K562 (cell line): Measurements from ENCODE around the gene PITPNM3. TPM values are rescaled to one million over a fixed set of nuclear protein-coding genes. Genes with fewer than 3 reads are reported as not detected.

Experiments used
- ATAC-seq: fragments of 200-7000 bp; cut with Tn5 transposase; 3 replicates; pipeline ENCODE4 v1.9.1; 2020; ENCODE audit warnings: moderate library complexity
- BruUV-seq: library from RNA; stranded (reverse); fragments of 400-500 nt; replicated peaks from 2 replicates; lab custom pipeline; 2021; lab: Mats Ljungman, UMichigan
- CTCF ChIA-PET: fragments of 300-600 bp; formaldehyde crosslinking; extraction: SDS; loops from one replicate; lab custom pipeline; 2021; ENCODE audit warnings: low intra/inter-chr PET ratio; lab: Yijun Ruan, JAX
- POLR2A ChIA-PET: fragments of 300-600, 350-650 bp; sonication (Branson Sonifier 250); formaldehyde crosslinking; extraction: SDS; loops from one replicate; lab custom pipeline; 2021; ENCODE audit warnings: antibody characterized with exemption, inconsistent platforms; lab: Yijun Ruan, JAX
- DNase-seq, 4 experiments: peaks; one replicate each; pipeline versions ENCODE4 v3.0.0 to v3.0.0-alpha.2; 2011 to 2018; ENCODE audit warnings: low spot score in 3 of 4, mixed read lengths in 3 of 4; ENCODE audit errors: extremely low read depth in 1 of 4
- FAIRE-seq: peaks from 2 replicates; lab custom pipeline; 2011; peaks lifted over from hg19 to GRCh38; lab: Jason Lieb, UNC
- H2AFZ ChIP-seq: 2 replicates; pipeline ENCODE4 v1.6.0; 2011; ENCODE audit warnings: low read depth, low read length, control low read depth, inconsistent platforms
- H3K27ac ChIP-seq: fragments of 200-600 bp; 3 replicates; pipeline ENCODE4 v1.8.0; 2011; ENCODE audit warnings: low read depth, mild to moderate bottlenecking, control low read depth, inconsistent platforms, low read length, moderate library complexity, mixed read lengths; ENCODE audit errors: extremely low read depth
- H3K27me3 ChIP-seq, 2 experiments: fragments of 300-600 bp in 1 of 2; 2 replicates in 1 of 2; 3 replicates in 1 of 2; pipeline versions ENCODE4 v1.6.0 to v1.8.0; 2011; ENCODE audit warnings: inconsistent platforms in 2 of 2, low read length in 2 of 2, mild to moderate bottlenecking in 1 of 2, mixed read lengths in 1 of 2, moderate library complexity in 1 of 2; ENCODE audit not compliant: control insufficient read depth in 2 of 2, insufficient read depth in 2 of 2
- H3K36me3 ChIP-seq: fragments of 300-600 bp; 3 replicates; pipeline ENCODE4 v1.8.0; 2011; ENCODE audit warnings: mild to moderate bottlenecking, low read length, inconsistent platforms; ENCODE audit not compliant: control insufficient read depth, insufficient read depth
- H3K4me1 ChIP-seq, 2 experiments: fragments of 200-600 bp in 1 of 2; replicated peaks in 1 of 2; 2 replicates in 1 of 2; 3 replicates in 1 of 2; pipeline versions ENCODE4 v1.5.1 to v1.8.0; 2011; ENCODE audit warnings: inconsistent platforms in 2 of 2, low read length in 2 of 2, mild to moderate bottlenecking in 1 of 2, mixed read lengths in 1 of 2, moderate library complexity in 1 of 2; ENCODE audit not compliant: control insufficient read depth in 2 of 2, insufficient read depth in 2 of 2
- H3K4me2 ChIP-seq: 2 replicates; pipeline ENCODE4 v1.6.1; 2011; ENCODE audit warnings: low read length, control low read depth, inconsistent platforms, mixed read lengths; ENCODE audit not compliant: insufficient read depth
- H3K4me3 ChIP-seq: fragments of 200-600 bp; sonication (generic), shearing (Covaris generic); 2 replicates; pipeline ENCODE4 v1.5.1; 2016; ENCODE audit warnings: control low read depth, inconsistent platforms
- H3K79me2 ChIP-seq: fragments of 200-600 bp; 3 replicates; pipeline ENCODE4 v1.8.0; 2011; ENCODE audit warnings: low read length, inconsistent platforms; ENCODE audit not compliant: control insufficient read depth, insufficient read depth
- H3K9ac ChIP-seq, 2 experiments: 2 replicates each; pipeline versions ENCODE4 v1.6.0 to v1.6.1; 2011; ENCODE audit warnings: low read depth in 2 of 2, low read length in 2 of 2, control low read depth in 1 of 2, inconsistent platforms in 1 of 2, mild to moderate bottlenecking in 1 of 2, mixed read lengths in 1 of 2; ENCODE audit not compliant: insufficient read depth in 1 of 2
- H3K9me1 ChIP-seq: one replicate; pipeline ENCODE4 v1.6.0; 2011; ENCODE audit warnings: inconsistent platforms, mild to moderate bottlenecking, low read length, moderate library complexity; ENCODE audit not compliant: control insufficient read depth, insufficient read depth
- H3K9me3 ChIP-seq: replicated peaks from 2 replicates; pipeline ENCODE4 v1.5.1; 2011; ENCODE audit warnings: low read depth, low read length, inconsistent platforms; ENCODE audit not compliant: control insufficient read depth, insufficient read depth
- H4K20me1 ChIP-seq: replicated peaks from 2 replicates; pipeline ENCODE4 v1.6.1; 2011; ENCODE audit warnings: low read length, inconsistent platforms, mixed read lengths; ENCODE audit not compliant: control insufficient read depth, insufficient read depth
- BHLHE40 ChIP-seq: IDR thresholded peaks from 2 replicates; pipeline ENCODE4 v1.6.1; 2011; ENCODE audit warnings: low read length, improper control_type of control experiment
- FOS ChIP-seq: IDR thresholded peaks from 3 replicates; pipeline ENCODE4 v1.6.1; 2011; ENCODE audit not compliant: insufficient read length; ENCODE audit errors: extremely low read depth
- FOSL1 ChIP-seq: fragments of 200-800 bp; sonication (Bioruptor generic); conservative IDR thresholded peaks from 2 replicates; pipeline ENCODE4 v1.6.1; 2016; ENCODE audit warnings: missing genetic modification characterization, missing compliant biosample characterization
- FOXJ2 ChIP-seq: fragments of 200-800 bp; sonication (Bioruptor generic); IDR thresholded peaks from 2 replicates; pipeline ENCODE4 v1.6.1; 2016; ENCODE audit warnings: missing genetic modification characterization, missing compliant biosample characterization
- GABPA ChIP-seq: fragments of 200-800 bp; sonication (Bioruptor generic); conservative IDR thresholded peaks from 2 replicates; pipeline ENCODE4 v1.6.1; 2016; ENCODE audit warnings: low read depth, missing genetic modification characterization, missing compliant biosample characterization
- HCFC1 ChIP-seq: IDR thresholded peaks from 2 replicates; pipeline ENCODE4 v1.6.1; 2012; ENCODE audit warnings: low read depth, low read length, improper control_type of control experiment
- HDAC1 ChIP-seq, 2 experiments: fragments of 450-650 bp; IDR thresholded peaks; 2 replicates each; pipeline ENCODE4 v1.6.1; 2016 to 2017; ENCODE audit warnings: inconsistent platforms in 1 of 2, mild to moderate bottlenecking in 1 of 2, moderate library complexity in 1 of 2
- KDM1A ChIP-seq, 2 experiments: fragments of 450-650 bp; IDR thresholded peaks; 2 replicates each; pipeline ENCODE4 v1.6.1; 2016; ENCODE audit warnings: mild to moderate bottlenecking in 2 of 2
- LCOR ChIP-seq: sonication (generic); formaldehyde crosslinking; IDR thresholded peaks from 2 replicates; pipeline ENCODE4 v1.8.0; 2022; ENCODE audit warnings: mild to moderate bottlenecking, missing genetic modification reagents
- NRF1 ChIP-seq, 2 experiments: fragments of 450-650 bp; IDR thresholded peaks in 1 of 2; conservative IDR thresholded peaks in 1 of 2; 2 replicates each; pipeline ENCODE4 v1.6.1; 2014; ENCODE audit warnings: mild to moderate bottlenecking in 2 of 2
- RNF2 ChIP-seq: sonication (generic); IDR thresholded peaks from 2 replicates; pipeline ENCODE4 v1.6.1; 2016
- SFPQ ChIP-seq: fragments of 200-400 bp; formaldehyde crosslinking; IDR thresholded peaks from 2 replicates; pipeline ENCODE4 v1.6.1; 2017; ENCODE audit warnings: mild to moderate bottlenecking, low read depth, low read length, moderate library complexity
- TBP ChIP-seq: optimal IDR thresholded peaks from 2 replicates; pipeline ENCODE3; 2011; ENCODE audit warnings: low read depth, low read length, improper control_type of control experiment
- ZNF124 ChIP-seq: sonication (generic); formaldehyde crosslinking; IDR thresholded peaks from 2 replicates; pipeline ENCODE4 v1.8.1; 2022; ENCODE audit warnings: missing genetic modification reagents
- WGBS: fragments of 100-300 bp; shearing (Covaris generic); methylation state at CpG from one replicate; pipeline ENCODE4 v1.1.6; 2016; ENCODE audit warnings: low coverage, mixed read lengths; ENCODE audit not compliant: insufficient coverage; ENCODE audit errors: missing lambda C conversion rate; 5-methylcytosine and 5-hydroxymethylcytosine counted together
- in situ Hi-C: fragments of 300-500 bp; cut with MboI; formaldehyde crosslinking; loops from 4 replicates; pipeline ENCODE4 v1.15.0; 2018; ENCODE audit warnings: inconsistent platforms, mixed read lengths
- intact Hi-C: fragments of 100-400 bp; cut with micrococcal nuclease; formaldehyde crosslinking; loops from 2 replicates; pipeline ENCODE4 v1.14.2; 2022
- polyA plus RNA-seq, 8 experiments: library from polyadenylated mRNA; depleted of rRNA in 4 of 8; stranded (reverse) in 5 of 8; unstranded in 3 of 8; fragments of >200 nt; fragmentation: Nextera tagmentation in 2 of 8; fragmentation: Illumina TruSeq in 1 of 8; extraction: Ambion mirVana in 2 of 8; extraction: Trizol in 1 of 8; gene quantifications; 2 replicates each; pipeline versions ENCODE4 v1.2.1 to v1.2.3, GENCODE V29; 2011 to 2014; ENCODE audit warnings: inconsistent platforms in 1 of 8, missing spikeins in 1 of 8
- total RNA-seq, 7 experiments: library from RNA; depleted of rRNA in 6 of 7; stranded (reverse); fragments of >200 nt in 6 of 7; fragmentation: Illumina TruSeq in 2 of 7; extraction: Trizol in 2 of 7; gene quantifications; 2 replicates each; pipeline versions ENCODE4 v1.2.1 to v1.2.3, GENCODE V29; 2011 to 2021; ENCODE audit warnings: low replicate concordance in 1 of 7
- TF ChIP-seq, protein P1 (sequence below): sonication (generic); formaldehyde crosslinking; IDR thresholded peaks from 2 replicates; pipeline ENCODE4 v1.4.0; 2020; ENCODE audit warnings: mild to moderate bottlenecking, missing genetic modification reagents

The PITPNM3 gene
- total and polyA plus RNA-seq, 9 of the 15 experiments (the other 6 are each of a cell fraction or from before 2014, with no cell fraction given) = 0.14 to 0.38 (median 0.22) TPM; not detected in 2

DNA sequence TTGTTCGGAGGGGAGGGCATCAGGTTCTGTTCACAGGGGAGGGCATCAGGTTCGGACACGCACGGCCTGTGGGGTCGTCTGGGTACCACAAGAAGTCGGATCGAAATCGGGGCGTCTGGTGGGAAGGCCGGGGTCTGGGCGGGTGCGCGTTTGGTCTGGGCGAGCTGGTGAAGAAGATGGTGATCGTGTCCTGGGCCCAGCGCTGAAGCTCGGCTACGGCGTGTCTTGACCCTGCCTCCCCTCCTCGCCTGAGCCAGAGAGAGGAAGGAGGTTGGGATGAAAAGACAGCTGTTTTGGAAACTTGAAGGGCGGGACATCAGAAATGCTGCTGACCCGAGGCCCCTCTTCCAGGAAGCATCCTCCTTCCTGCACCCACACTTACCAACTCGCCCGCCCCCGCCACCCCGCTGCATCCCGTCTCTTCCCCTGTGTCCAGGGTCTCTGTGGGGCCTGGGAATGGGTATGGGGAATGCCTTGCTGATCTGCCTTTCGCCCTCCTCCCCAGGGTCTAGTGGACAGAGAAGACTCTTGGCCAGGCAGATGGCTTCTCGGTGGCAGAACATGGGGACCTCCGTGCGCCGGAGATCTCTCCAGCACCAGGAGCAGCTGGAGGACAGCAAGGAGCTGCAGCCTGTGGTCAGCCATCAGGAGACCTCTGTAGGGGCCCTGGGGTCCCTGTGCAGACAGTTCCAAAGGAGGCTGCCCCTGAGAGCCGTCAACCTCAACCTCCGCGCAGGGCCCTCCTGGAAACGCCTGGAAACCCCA lies 111.6 kb downstream of the PITPNM3 start (continued):
- TF ChIP-seq, protein P1, sequence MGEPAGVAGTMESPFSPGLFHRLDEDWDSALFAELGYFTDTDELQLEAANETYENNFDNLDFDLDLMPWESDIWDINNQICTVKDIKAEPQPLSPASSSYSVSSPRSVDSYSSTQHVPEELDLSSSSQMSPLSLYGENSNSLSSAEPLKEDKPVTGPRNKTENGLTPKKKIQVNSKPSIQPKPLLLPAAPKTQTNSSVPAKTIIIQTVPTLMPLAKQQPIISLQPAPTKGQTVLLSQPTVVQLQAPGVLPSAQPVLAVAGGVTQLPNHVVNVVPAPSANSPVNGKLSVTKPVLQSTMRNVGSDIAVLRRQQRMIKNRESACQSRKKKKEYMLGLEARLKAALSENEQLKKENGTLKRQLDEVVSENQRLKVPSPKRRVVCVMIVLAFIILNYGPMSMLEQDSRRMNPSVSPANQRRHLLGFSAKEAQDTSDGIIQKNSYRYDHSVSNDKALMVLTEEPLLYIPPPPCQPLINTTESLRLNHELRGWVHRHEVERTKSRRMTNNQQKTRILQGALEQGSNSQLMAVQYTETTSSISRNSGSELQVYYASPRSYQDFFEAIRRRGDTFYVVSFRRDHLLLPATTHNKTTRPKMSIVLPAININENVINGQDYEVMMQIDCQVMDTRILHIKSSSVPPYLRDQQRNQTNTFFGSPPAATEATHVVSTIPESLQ (CRISPR knock-in tag) = no peak
- TF ChIP-seq BHLHE40 = no peak
- no peak for TF ChIP-seq TBP
- TF ChIP-seq FOXJ2 = no peak

DNA sequence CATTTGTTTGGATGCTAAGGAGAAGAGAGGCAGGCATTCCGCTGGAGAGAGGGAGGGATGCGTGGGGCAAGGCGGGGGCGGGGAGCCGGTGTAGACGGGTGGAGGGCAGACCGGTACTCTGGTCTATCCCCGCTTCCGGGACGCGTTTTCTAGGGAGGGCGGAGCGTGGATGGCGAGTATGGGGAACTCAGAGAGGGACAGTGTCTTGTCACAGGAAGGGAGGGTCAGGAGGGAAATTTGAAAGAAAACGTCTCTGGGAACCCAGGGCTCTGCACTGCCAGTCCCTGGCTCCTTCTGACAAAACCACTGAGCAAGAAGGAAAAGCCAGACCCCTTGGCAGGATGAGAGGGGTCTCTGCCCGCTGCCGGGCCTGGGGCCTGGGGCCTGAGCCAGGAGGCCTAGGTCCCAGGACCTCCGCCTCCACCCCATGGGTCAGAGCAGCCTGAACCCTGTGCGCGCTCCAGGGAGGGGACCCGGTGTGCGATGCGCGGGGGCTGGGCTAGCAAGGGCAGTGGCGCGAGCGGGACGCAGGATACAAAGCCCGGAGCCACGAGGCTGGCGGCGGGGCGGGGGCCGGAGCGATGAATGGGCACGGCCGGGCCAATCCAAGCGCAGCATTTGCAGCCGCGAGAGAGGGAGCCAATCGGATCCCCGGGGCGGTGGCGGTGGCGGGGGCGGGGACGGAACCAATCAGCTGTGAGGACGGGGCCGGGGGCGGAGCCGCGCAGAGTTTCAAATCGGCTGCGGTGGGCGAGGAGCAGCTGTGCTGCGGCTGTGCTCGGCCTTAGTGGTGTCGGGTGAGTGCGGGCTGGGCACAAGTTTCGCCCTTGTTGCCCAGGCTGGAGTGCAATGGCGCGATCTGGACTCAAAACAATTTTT lies 112.4 kb downstream of the PITPNM3 start, which contains the start of gene PIMREG:
Gene PIMREG, plus strand, starts transcription at position 764 of the 879 bp plus-strand sequence. CDS start 656 bp downstream, outside the sequence.
- Histone ChIP-seq H3K4me3 (peak within 1 kb of the TSS; percentile 52), H3K9me1 (no peaks in the 10 kb centered on the region), H3K27ac (peak within 1 kb of the TSS; percentile 72), H3K4me1 (peaks cover 0 to 16% of the 10 kb centered on the region in 2 experiments; a peak in 2 of 5 replicates), H3K9ac (peak within 1 kb of the TSS; percentile 45 to 87; a peak in 3 of 4 replicates), H3K4me2 (peak within 1 kb of the TSS; percentile 81), H3K36me3 (no peaks in the 10 kb centered on the region), H2AFZ (peak within 1 kb of the TSS; percentile 84), H4K20me1 (no peaks in the 10 kb centered on the region), H3K27me3 (no peaks in the 10 kb centered on the region), H3K79me2 (no peaks in the 10 kb centered on the region), H3K9me3 (no peaks in the 10 kb centered on the region)
- CTCF ChIA-PET = interaction anchor here (0.5 kb wide), 1 partner anchor 1617 kb away, joined by 3 read pairs; no protein-coding TSS in a partner anchor
- WGBS = under 1% methylated on average over 28 of the region's 62 CpGs
- intact Hi-C loops = no loop called here
- POLR2A ChIA-PET = interaction anchor here (0.6 kb wide), 1 partner anchor 196 kb away, joined by 4 read pairs; no protein-coding TSS in a partner anchor
- ATAC-seq (peak; percentile 99), FAIRE-seq (peak; percentile 82), DNase-seq (peak; percentile 95 to 98 (median 98))
- BruUV-seq = no TSS peak
- in situ Hi-C loops = loop anchor here (25.0 kb wide), 1 partner anchor 1207 kb away; the partner anchor contains the start of gene SCIMP
- no peak for TF ChIP-seq ZNF124
- TF ChIP-seq HCFC1 = 0 out of 2 replicates have a peak, but pooled peaks have one; percentile 5
- TF ChIP-seq SFPQ = no peak
- TF ChIP-seq LCOR (CRISPR knock-in tag) = 0 out of 2 replicates have a peak, but pooled peaks have one; percentile 37
- 0 out of 2 replicates have a peak, but pooled peaks have one; percentile 45 for TF ChIP-seq RNF2
- peak; percentile 54 for TF ChIP-seq FOS
- peak in 1 of 2 experiments; percentile 70; a peak in 2 of 4 replicates for TF ChIP-seq HDAC1 (IDR thresholded peaks at IDR 0.05)
- TF ChIP-seq NRF1 (conservative IDR thresholded peaks at IDR 0.05 in 1 of 2, IDR thresholded peaks at IDR 0.05 in 1 of 2) = peak; percentile 75 to 78
- TF ChIP-seq GABPA (tag) = peak; percentile 74
- 0 out of 4 replicates have a peak, but pooled peaks of 1 of the 2 experiments have one; percentile 13 for TF ChIP-seq KDM1A (IDR thresholded peaks at IDR 0.05)
- TF ChIP-seq FOSL1 (tag) = peak; percentile 38; the same call in 1 of the 2 replicates
